ENCODE measurements around the gene ULK1.
"Not testable (repeated sequence)": the region's sequence is repeated elsewhere in the genome, so short reads cannot be mapped to it uniquely, and the experiment has no call there.

Gene ULK1

DNA sequence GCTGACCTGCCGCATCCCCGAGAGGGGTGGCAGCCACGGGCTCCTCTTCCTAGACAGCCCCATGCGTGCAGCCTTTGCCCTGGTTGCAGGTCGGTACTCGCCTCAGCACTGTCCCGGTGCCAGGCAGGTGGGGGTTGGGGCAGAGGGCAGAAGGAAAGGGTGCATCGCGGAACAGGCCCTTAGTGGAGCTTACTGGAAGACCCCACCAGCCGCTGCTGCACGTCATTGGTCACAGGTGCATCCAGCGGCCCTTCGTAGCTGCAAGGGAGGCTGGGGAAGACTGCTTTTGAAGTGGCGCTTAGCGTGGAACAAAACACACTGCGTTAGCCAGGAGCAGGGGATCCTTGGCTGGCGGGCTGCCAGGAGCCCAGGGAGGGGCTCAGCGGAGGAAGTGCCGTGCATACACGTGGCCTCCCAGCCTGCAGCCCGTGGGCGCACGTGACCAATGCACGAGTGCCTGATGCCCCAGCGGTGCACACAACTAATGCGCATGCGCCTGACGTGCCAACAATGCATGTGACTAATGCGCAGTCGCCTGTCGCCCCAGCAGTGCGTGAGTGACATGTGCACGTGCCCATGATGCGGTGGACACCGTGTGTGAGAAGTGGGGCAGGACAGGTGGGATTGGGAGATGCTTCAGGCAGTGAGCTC is 50.3 kb downstream of the ULK1 start:
- Histone ChIP-seq H3K9me3 (ENCODE audit: low read depth, low read length) (no peaks in the 10 kb centered on the region), H3K4me3 (no peak overlapping the region), H3K36me3 (ENCODE audit: insufficient read depth, low read length) (peaks cover 38% of the 10 kb centered on the region), H3K27ac (no peak overlapping the region), H3K9ac (ENCODE audit: insufficient read length) (no peak overlapping the region)
- TF ChIP-seq POLR2AphosphoS5 (IDR thresholded peaks at IDR 0.05; ENCODE audit: borderline replicate concordance, low read depth, low read length): peak; percentile 33; the same call in 1 of the 2 replicates
- TF ChIP-seq EZH2 (IDR thresholded peaks at IDR 0.05): no peak
- TF ChIP-seq FOXP2 (optimal IDR thresholded peaks at IDR 0.05; ENCODE audit: control extremely low read depth, extremely low read length, insufficient read depth): no peak
- DNase-seq (ENCODE audit: low read depth, low spot score): no peak

DNA sequence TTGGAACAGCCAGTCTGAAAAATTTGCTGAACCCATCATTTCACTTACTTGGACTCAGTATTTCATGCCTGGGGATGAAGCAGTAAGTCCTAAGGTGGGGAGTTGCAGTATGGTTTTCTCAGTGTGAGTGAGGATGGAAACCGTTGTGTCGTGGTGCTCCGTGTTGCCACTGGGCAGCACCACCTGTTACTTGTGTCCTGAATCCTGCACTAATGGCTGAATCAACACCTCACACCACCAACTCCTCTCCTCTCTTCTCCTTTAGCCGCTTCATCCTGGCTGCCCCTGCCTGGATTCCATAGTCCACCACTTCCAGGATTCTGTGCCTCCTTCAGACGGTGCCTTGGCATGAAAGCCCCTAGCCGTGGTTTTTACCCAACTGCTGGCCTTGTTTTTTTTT is 52.3 kb downstream of the ULK1 start:
- TF ChIP-seq FOXP2 (optimal IDR thresholded peaks at IDR 0.05; ENCODE audit: control extremely low read depth, extremely low read length, insufficient read depth) (no peak), EZH2 (IDR thresholded peaks at IDR 0.05) (no peak), POLR2AphosphoS5 (IDR thresholded peaks at IDR 0.05; ENCODE audit: borderline replicate concordance, low read depth, low read length) (no peak)
- Histone ChIP-seq H3K9ac (ENCODE audit: insufficient read length) (no peak overlapping the region), H3K27ac (no peak overlapping the region), H3K9me3 (ENCODE audit: low read depth, low read length) (no peaks in the 10 kb centered on the region), H3K36me3 (ENCODE audit: insufficient read depth, low read length) (peaks cover 27% of the 10 kb centered on the region), H3K4me3 (no peak overlapping the region)
- no peak for DNase-seq (ENCODE audit: low read depth, low spot score)

DNA sequence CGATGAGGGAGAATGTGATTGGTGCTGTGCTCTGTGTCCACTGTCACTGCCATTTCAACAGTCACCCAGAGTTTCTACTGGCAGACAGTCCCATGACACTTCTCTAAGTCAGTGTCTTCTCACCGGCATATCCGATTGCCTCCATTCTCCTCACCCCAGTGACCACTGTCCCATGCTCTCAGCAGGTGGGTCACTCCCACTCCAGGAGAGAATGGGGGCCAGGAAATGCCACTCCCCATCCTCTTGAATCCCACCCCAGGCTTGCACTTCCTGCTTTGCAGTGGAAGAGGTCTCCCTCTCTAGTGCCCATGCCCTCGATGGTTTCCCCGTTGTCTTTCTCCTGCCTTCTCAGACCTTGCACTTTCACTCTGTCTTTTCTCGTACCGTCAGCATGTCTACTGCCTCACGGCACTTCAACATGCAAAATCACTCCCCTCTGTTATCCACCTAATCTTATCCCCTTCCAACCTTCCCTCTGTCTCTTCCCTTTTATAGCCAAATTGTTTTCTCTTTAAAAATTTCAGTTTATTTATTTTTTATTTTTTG is 53.1 kb downstream of the ULK1 start:
- Histone ChIP-seq H3K4me3 (no peak overlapping the region), H3K9me3 (ENCODE audit: low read depth, low read length) (no peaks in the 10 kb centered on the region), H3K36me3 (ENCODE audit: insufficient read depth, low read length) (peaks cover 20% of the 10 kb centered on the region), H3K9ac (ENCODE audit: insufficient read length) (no peak overlapping the region), H3K27ac (peak overlapping the region; percentile 36; the same call in 1 of the 2 replicates)
- no peak for DNase-seq (ENCODE audit: low read depth, low spot score)
- no peak for TF ChIP-seq EZH2 (IDR thresholded peaks at IDR 0.05)
- no peak for TF ChIP-seq FOXP2 (optimal IDR thresholded peaks at IDR 0.05; ENCODE audit: control extremely low read depth, extremely low read length, insufficient read depth)
- TF ChIP-seq POLR2AphosphoS5 (IDR thresholded peaks at IDR 0.05; ENCODE audit: borderline replicate concordance, low read depth, low read length): no peak; the same call in 1 of the 2 replicates

DNA sequence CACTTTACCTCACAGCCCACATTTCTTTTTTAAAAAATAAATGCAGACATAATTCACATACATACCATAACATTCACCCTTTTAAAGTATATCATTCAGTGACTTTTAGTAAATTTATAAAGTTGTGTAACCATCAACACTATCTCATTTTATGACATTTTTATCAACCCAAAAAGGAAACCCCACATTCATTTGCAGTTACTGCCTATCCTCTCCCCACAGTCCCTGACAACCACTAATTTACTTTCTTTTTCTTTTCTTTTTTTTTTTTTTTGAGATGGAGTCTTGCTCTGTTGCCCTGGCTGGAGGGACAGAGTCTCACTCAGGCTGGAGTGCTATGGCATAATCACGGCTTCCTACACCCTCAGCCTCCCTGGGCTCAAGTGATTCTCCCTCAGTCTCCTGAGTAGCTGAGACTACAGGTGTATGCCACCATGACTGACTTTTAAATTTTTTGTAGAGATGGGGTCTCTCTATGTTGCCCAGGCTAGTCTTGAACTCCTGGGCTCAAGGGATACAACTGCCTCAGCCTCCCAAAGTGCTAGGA is 53.8 kb downstream of the ULK1 start:
- H3K27ac ChIP-seq: peak overlapping the region; percentile 36; the same call in 1 of the 2 replicates
- TF ChIP-seq EZH2 (IDR thresholded peaks at IDR 0.05): no peak
- no peak for TF ChIP-seq POLR2AphosphoS5 (IDR thresholded peaks at IDR 0.05; ENCODE audit: borderline replicate concordance, low read depth, low read length)
- no peak for TF ChIP-seq FOXP2 (optimal IDR thresholded peaks at IDR 0.05; ENCODE audit: control extremely low read depth, extremely low read length, insufficient read depth)

DNA sequence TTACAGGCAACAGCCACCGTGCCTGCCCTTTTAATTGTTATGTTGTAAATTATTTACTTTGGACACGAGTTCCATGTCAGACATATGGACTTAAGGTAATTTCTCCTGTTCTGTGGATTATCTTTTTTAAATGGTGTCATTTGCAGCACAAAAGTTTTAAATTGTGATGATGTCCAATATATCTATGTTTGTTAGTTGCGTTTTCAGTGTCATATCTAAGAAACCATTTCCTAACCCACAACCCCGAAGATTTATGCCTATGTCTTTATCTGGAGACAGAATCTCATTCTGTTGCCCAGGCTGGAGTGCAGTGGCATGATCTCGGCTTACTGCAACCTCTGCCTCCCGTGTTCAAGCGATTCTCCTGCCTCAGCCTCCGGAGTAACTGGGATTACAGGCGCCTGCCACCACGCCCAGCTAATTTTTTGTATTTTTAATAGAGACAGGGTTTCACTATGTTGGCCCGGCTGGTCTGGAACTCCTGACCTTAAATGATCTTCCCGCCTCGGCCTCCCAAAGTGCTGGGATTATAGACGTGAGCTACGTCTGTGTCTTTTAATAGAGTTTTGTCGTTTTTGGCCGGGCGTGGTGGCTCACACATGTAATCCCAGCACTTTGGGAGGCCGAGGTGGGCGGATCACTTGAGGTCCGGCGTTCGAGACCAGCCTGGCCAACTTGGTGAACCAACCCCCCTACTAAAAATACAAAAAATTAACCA is 54.5 kb downstream of the ULK1 start:
- DNase-seq (ENCODE audit: low read depth, low spot score); H3K36me3 ChIP-seq (ENCODE audit: insufficient read depth, low read length); H3K27ac ChIP-seq; H3K9me3 ChIP-seq (ENCODE audit: low read depth, low read length): not testable (repeated sequence)
- H3K4me3 ChIP-seq: peak overlapping the region; percentile 81
- H3K9ac ChIP-seq (ENCODE audit: insufficient read length): peak overlapping the region; percentile 86

More for the DNA sequence above, 53.8 kb downstream of the ULK1 start:
- DNase-seq (ENCODE audit: low read depth, low spot score): no peak
- peaks cover 13% of the 10 kb centered on the region for H3K36me3 ChIP-seq (ENCODE audit: insufficient read depth, low read length)
- no peak overlapping the region for H3K4me3 ChIP-seq
- H3K9ac ChIP-seq (ENCODE audit: insufficient read length): no peak overlapping the region
- no peaks in the 10 kb centered on the region for H3K9me3 ChIP-seq (ENCODE audit: low read depth, low read length)

DNA sequence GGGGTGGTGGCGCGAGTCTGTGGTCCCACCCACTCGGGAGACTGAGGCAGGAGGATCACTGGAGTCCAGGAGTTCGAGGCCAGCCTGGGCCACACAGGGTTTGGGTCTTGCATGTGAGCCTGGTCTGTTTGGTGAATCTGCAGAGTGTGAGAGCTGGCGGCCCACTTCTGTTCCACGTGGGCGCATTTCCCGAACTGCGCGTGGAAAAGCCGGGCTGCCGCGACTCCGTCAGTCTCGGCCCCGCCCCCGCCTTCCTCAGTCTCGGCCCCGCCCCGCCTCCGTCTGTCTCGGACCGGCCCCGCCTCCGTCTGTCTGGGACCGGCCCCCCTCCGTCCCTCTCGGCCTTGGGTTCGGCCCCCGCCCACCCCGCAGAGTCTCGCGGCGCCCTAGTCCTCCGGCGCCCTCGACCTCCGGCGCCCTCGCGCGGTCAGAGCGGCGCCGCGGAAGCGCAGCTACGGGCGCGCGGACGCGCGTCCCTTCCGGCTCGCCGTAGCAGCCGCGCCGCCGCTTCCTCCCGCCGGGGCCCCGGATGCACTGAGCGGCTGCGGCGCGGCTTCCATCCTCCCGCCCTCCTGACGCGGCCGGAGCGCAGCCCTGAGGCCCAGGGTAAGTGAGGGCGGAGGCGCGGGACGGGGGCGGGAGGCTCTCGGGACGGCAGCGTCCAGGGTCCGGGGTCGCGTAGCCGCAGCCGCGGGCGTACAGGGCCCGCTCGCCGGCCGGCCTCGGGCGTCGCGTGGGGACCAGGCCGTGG is 55.2 kb downstream of the ULK1 start, which contains the start of gene EP400:
Gene EP400, plus strand, starts transcription at position 512 of the 751 bp plus-strand sequence. CDS start 10,678 bp downstream, outside the sequence.
- TF ChIP-seq POLR2AphosphoS5 (IDR thresholded peaks at IDR 0.05; ENCODE audit: borderline replicate concordance, low read depth, low read length): peak; percentile 42; the same call in 1 of the 2 replicates
- no peak for TF ChIP-seq FOXP2 (optimal IDR thresholded peaks at IDR 0.05; ENCODE audit: control extremely low read depth, extremely low read length, insufficient read depth)
- TF ChIP-seq EZH2 (IDR thresholded peaks at IDR 0.05): no peak
- H3K4me3 ChIP-seq: peak within 1 kb of the TSS; percentile 81
- no peaks in the 10 kb centered on the region for H3K9me3 ChIP-seq (ENCODE audit: low read depth, low read length)
- DNase-seq (ENCODE audit: low read depth, low spot score): no peak
- H3K9ac ChIP-seq (ENCODE audit: insufficient read length): peak within 1 kb of the TSS; percentile 86
- H3K27ac ChIP-seq: 0 out of 2 replicates have a peak within 1 kb of the TSS, but pooled peaks have one; percentile 19
- H3K36me3 ChIP-seq (ENCODE audit: insufficient read depth, low read length): peaks cover 2% of the 10 kb centered on the region; the same call in 1 of the 2 replicates

DNA sequence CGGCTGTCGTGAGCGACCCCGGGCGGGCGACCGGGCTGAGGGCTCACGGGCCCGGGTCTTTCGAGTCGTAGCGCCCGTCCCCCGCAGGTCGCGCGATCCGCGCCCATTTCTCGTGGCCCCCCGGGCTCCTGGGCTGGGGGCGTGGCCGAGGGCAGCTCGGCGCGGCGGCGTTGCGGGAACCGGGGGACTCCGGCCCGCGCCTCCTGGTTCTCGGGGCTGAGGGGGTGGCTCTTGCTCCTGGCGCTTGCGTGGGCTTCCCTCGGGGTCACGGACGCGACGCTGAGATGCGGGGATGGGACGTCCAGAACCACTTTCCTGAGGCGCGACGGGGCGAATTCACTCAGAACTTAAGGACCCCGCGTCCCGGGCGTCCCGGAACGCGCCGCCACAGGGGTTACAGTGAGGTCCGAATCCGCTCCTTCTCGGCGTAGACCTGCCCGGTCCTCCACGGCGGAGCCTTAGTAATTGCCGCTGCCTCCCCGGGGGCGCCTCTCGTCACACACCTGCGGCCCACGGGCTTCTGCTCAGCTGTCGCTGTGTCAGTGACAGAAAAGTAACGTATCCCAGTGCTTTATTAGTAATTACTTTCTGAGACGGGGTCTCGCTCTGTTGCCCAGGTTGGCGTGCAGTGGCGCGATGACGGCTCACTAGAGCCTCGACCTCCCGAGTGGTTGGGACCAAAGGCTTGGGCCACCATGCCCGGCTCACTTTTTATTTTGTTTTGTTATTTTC is 55.9 kb downstream of the ULK1 start:
- DNase-seq (ENCODE audit: low read depth, low spot score): no peak
- no peaks in the 10 kb centered on the region for H3K9me3 ChIP-seq (ENCODE audit: low read depth, low read length)
- TF ChIP-seq FOXP2 (optimal IDR thresholded peaks at IDR 0.05; ENCODE audit: control extremely low read depth, extremely low read length, insufficient read depth) (no peak), POLR2AphosphoS5 (IDR thresholded peaks at IDR 0.05; ENCODE audit: borderline replicate concordance, low read depth, low read length) (no peak), EZH2 (IDR thresholded peaks at IDR 0.05) (no peak)
- 0 out of 2 replicates have a peak overlapping the region, but pooled peaks have one; percentile 19 for H3K27ac ChIP-seq
- no peaks in the 10 kb centered on the region for H3K36me3 ChIP-seq (ENCODE audit: insufficient read depth, low read length)
- peak overlapping the region; percentile 81 for H3K4me3 ChIP-seq
- peak overlapping the region; percentile 86 for H3K9ac ChIP-seq (ENCODE audit: insufficient read length)

DNA sequence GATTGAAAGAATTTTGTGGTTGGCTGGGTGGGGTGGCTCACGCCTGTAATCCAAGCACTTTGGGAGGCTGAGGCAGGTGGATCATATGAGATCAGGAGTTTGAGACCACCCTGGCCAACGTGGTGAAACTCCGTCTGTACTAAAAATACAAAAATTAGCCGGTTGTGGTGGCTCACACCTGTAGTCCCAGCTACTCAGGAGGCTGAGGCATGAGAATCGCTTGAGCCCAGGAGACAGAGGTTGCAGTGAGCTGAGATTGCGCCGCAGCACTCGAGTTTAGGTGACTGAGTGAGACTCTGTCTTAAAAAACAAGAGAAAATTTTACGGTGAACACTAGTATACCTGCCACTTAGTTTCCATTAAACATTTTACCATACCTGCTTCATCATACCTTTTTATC is 59.4 kb downstream of the ULK1 start:
- not testable (repeated sequence) for H3K27ac ChIP-seq; H3K9me3 ChIP-seq (ENCODE audit: low read depth, low read length); DNase-seq (ENCODE audit: low read depth, low spot score); H3K9ac ChIP-seq (ENCODE audit: insufficient read length); H3K4me3 ChIP-seq; H3K36me3 ChIP-seq (ENCODE audit: insufficient read depth, low read length)

DNA sequence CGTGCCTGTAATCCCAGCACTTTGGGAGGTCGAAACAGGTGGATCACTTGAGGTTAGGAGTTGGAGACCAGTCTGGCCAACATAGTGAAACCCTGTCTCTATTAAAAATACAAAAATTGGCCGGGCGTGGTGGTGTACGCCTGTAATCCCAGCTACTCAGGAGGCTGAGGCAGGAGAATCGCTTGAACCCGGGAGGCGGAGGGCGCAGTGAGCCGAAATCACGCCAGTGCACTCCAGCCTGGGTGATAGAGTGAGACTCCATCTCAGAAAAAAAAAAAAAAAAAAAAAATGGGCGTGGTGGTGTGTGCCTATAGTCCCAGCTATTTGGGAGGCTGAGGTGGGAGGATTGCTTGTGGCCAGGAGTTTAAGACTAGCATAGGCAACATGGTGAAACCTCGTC is 60.0 kb downstream of the ULK1 start:
- H3K9me3 ChIP-seq (ENCODE audit: low read depth, low read length); H3K27ac ChIP-seq; DNase-seq (ENCODE audit: low read depth, low spot score); H3K9ac ChIP-seq (ENCODE audit: insufficient read length); H3K4me3 ChIP-seq; H3K36me3 ChIP-seq (ENCODE audit: insufficient read depth, low read length): not testable (repeated sequence)
